GM12874 (cell line): Measurements from ENCODE around the gene AICDA.

ENCODE experiments used
- CTCF ChIP-seq: IDR thresholded peaks from 2 replicates; pipeline ENCODE4 v1.5.1; 2011; ENCODE audit warnings: low read depth, mild to moderate bottlenecking, control low read depth, low read length, moderate library complexity; ENCODE audit not compliant: insufficient read depth

AICDA gene

GRCh38 chr12:8561011-8561410 lies 51.6 kb downstream of the AICDA start:
- no peak for TF ChIP-seq CTCF

- TF ChIP-seq CTCF: no peak
These were observed 53.0 kb downstream of the AICDA start for GRCh38 chr12:8559676-8560075.

GRCh38 chr12:8556531-8557097 lies 56.0 kb downstream of the AICDA start:
- no peak for TF ChIP-seq CTCF

- no peak for TF ChIP-seq CTCF
These were observed 58.0 kb downstream of the AICDA start for GRCh38 chr12:8554451-8555195.

GRCh38 chr12:8553088-8553627 lies 59.5 kb downstream of the AICDA start:
- 0 out of 2 replicates have a peak, but pooled peaks have one; percentile 6 for TF ChIP-seq CTCF
